Measurements from ENCODE around the gene RFLNA. TPM values are rescaled to one million over a fixed set of nuclear protein-coding genes. Genes with fewer than 3 reads are reported as not detected.

The RFLNA gene
- polyA plus RNA-seq, 2 donors, result 0.14 to 0.28 TPM

DNA sequence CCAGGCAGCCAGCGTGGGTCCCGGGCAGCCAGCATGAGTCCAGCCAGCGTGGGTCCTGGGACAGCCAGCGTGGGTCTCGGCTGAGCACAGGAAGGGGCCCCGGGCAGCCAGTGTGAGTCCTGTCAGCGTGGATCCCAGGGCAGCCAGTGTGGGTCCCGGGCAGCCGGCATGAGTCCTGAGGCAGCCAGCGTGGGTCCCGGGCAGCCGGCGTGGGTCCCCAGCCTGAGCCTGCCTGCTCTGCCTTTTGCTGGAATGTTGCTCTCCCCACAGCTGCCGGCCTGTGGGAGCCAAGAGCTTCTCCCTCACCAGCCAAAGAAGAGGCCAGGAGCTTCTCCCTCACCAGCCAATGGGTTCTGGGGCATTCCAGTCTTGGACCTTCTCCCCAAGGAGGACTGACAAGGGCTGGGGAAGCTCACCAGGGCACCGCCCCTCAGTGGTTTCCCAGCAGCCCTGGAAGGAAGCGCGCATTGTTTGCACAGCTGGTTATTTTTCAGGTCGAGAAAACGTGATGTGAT lies 15.0 kb upstream of the RFLNA start:
- Histone ChIP-seq H3K4me1 (ENCODE audit: control insufficient read depth in 2 of 2, insufficient read depth in 2 of 2, low read length in 1 of 2) (no peaks in the 10 kb centered on the region), H3K27me3 (ENCODE audit: control insufficient read depth in 1 of 2, insufficient read depth in 2 of 2, low read length in 2 of 2) (peaks cover 0 to 2% of the 10 kb centered on the region in 2 donors), H3K27ac (ENCODE audit: low read depth in 2 of 2, low read length in 1 of 2) (no peak overlapping the region), H3K4me3 (ENCODE audit: low read depth in 1 of 2, low read length in 2 of 2) (no peak overlapping the region), H3K36me3 (ENCODE audit: control insufficient read depth in 2 of 2, insufficient read depth in 2 of 2, low read length in 1 of 2) (no peaks in the 10 kb centered on the region), H3K9me3 (ENCODE audit: control insufficient read depth in 2 of 2, insufficient read depth in 1 of 2, low read depth in 1 of 2, low read length in 1 of 2) (peaks cover 3 to 8% of the 10 kb centered on the region in 2 donors)
- 23 to 37% methylated on average over 19 of the region's 19 CpGs for WGBS, 2 donors

DNA sequence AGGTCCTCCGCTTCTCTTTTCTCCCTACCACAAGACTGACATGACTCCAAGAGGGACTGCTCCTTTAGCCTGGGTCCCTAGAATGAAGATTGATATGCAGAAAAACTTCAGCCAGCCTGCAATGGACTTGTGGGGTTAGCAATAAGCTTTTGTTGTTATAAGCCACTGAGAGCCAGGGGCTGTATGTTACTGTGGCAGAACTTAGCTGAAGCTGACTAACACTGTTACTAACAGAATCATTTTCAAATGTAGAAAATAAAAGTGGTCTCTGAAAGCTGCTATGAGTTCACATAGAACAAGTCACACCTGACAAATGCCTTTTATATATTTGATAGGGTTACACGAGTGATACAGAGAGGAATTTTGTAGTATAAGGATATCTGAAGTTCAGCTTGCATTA lies 13.6 kb upstream of the RFLNA start:
- Histone ChIP-seq H3K4me3 (ENCODE audit: low read depth in 1 of 2, low read length in 2 of 2) (no peak overlapping the region), H3K27ac (ENCODE audit: low read depth in 2 of 2, low read length in 1 of 2) (no peak overlapping the region), H3K4me1 (ENCODE audit: control insufficient read depth in 2 of 2, insufficient read depth in 2 of 2, low read length in 1 of 2) (no peaks in the 10 kb centered on the region), H3K27me3 (ENCODE audit: control insufficient read depth in 1 of 2, insufficient read depth in 2 of 2, low read length in 2 of 2) (peaks cover 0 to 2% of the 10 kb centered on the region in 2 donors), H3K9me3 (ENCODE audit: control insufficient read depth in 2 of 2, insufficient read depth in 1 of 2, low read depth in 1 of 2, low read length in 1 of 2) (peaks cover 3 to 9% of the 10 kb centered on the region in 2 donors), H3K36me3 (ENCODE audit: control insufficient read depth in 2 of 2, insufficient read depth in 2 of 2, low read length in 1 of 2) (no peaks in the 10 kb centered on the region)
- WGBS, 2 donors, result 93 to 94% methylated on average over 2 of the region's 2 CpGs

DNA sequence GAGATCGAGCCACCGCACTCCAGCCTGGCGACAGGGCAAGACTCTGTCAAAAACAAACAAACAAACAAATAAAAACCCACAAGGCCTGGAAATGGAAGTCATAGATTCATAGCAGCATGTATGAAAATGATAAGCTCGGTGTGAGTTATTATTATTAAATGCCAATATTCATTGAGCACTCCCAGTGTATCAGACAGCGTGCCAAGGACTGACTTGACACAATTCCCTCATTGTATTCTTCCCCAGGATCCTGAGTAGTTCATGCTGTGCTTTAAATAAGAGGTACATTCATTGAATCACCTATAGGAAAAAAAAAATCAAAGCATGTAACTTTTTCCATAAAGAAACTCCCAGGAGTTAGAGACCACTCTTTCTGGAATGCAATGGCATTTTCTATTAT lies 12.6 kb upstream of the RFLNA start:
- Histone ChIP-seq H3K27me3 (ENCODE audit: control insufficient read depth in 1 of 2, insufficient read depth in 2 of 2, low read length in 2 of 2) (peaks cover 0 to 2% of the 10 kb centered on the region in 2 donors), H3K9me3 (ENCODE audit: control insufficient read depth in 2 of 2, insufficient read depth in 1 of 2, low read depth in 1 of 2, low read length in 1 of 2) (peaks cover 3 to 9% of the 10 kb centered on the region in 2 donors), H3K36me3 (ENCODE audit: control insufficient read depth in 2 of 2, insufficient read depth in 2 of 2, low read length in 1 of 2) (no peaks in the 10 kb centered on the region), H3K27ac (ENCODE audit: low read depth in 2 of 2, low read length in 1 of 2) (no peak overlapping the region), H3K4me1 (ENCODE audit: control insufficient read depth in 2 of 2, insufficient read depth in 2 of 2, low read length in 1 of 2) (no peaks in the 10 kb centered on the region), H3K4me3 (ENCODE audit: low read depth in 1 of 2, low read length in 2 of 2) (no peak overlapping the region)
- 92 to 94% methylated on average over 5 of the region's 5 CpGs for WGBS, 2 donors

DNA sequence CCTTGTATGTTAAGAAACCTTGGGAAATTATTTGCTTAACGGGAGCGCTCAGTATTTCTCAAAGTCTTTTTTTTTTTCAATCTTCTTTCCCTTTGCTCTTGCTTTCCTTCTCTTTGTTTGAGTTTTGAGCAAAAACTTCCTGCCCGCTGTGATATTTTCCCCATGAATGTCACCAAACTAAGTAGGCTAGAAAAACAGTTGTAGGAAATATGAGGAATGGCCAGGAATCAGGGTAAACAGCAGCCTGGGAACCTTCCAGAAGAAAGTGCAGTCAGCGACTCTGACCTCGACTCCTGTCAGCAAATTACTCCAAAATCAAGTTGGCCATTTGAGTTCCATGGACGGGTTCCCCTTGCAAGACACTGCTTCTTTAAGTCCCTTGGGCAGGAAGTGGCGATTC lies 11.6 kb upstream of the RFLNA start:
- H3K4me3 ChIP-seq (ENCODE audit: low read depth in 1 of 2, low read length in 2 of 2), result no peak overlapping the region
- WGBS, 2 donors, result 48 to 57% methylated on average over 7 of the region's 7 CpGs

DNA sequence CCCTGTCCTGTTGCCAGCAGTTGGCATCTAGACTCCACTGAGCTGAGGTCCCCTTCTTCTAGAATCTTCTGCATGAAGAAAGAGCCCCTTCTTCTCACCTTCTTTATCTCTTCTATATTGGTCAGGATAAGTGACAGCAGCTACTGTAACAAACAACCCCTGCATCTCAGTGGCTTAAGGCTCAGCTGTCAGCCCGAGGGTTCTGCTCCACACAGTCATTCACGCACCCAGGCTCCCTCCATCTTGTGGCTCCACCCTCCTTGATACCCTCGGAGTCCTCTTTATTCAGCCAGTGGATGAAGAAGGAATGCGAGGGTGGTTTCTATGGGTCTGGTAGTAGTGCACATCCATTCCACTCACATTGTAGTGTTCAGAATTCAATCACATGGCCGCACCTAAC lies 10.5 kb upstream of the RFLNA start:
- Histone ChIP-seq H3K9me3 (ENCODE audit: control insufficient read depth in 2 of 2, insufficient read depth in 1 of 2, low read depth in 1 of 2, low read length in 1 of 2) (peaks cover 3 to 9% of the 10 kb centered on the region in 2 donors), H3K4me3 (ENCODE audit: low read depth in 1 of 2, low read length in 2 of 2) (no peak overlapping the region), H3K4me1 (ENCODE audit: control insufficient read depth in 2 of 2, insufficient read depth in 2 of 2, low read length in 1 of 2) (peaks cover 0 to 3% of the 10 kb centered on the region in 2 donors), H3K27me3 (ENCODE audit: control insufficient read depth in 1 of 2, insufficient read depth in 2 of 2, low read length in 2 of 2) (peaks cover 0 to 1% of the 10 kb centered on the region in 2 donors), H3K27ac (ENCODE audit: low read depth in 2 of 2, low read length in 1 of 2) (no peak overlapping the region), H3K36me3 (ENCODE audit: control insufficient read depth in 2 of 2, insufficient read depth in 2 of 2, low read length in 1 of 2) (no peaks in the 10 kb centered on the region)
- WGBS, 2 donors, result 91 to 92% methylated on average over 5 of the region's 5 CpGs

More for the DNA sequence above, 11.6 kb upstream of the RFLNA start:
- H3K27ac ChIP-seq (ENCODE audit: low read depth in 2 of 2, low read length in 1 of 2), result no peak overlapping the region
- no peaks in the 10 kb centered on the region for H3K36me3 ChIP-seq (ENCODE audit: control insufficient read depth in 2 of 2, insufficient read depth in 2 of 2, low read length in 1 of 2)
- H3K27me3 ChIP-seq (ENCODE audit: control insufficient read depth in 1 of 2, insufficient read depth in 2 of 2, low read length in 2 of 2), result peaks cover 0 to 2% of the 10 kb centered on the region in 2 donors
- no peaks in the 10 kb centered on the region for H3K4me1 ChIP-seq (ENCODE audit: control insufficient read depth in 2 of 2, insufficient read depth in 2 of 2, low read length in 1 of 2)
- H3K9me3 ChIP-seq (ENCODE audit: control insufficient read depth in 2 of 2, insufficient read depth in 1 of 2, low read depth in 1 of 2, low read length in 1 of 2), result peaks cover 3 to 9% of the 10 kb centered on the region in 2 donors

DNA sequence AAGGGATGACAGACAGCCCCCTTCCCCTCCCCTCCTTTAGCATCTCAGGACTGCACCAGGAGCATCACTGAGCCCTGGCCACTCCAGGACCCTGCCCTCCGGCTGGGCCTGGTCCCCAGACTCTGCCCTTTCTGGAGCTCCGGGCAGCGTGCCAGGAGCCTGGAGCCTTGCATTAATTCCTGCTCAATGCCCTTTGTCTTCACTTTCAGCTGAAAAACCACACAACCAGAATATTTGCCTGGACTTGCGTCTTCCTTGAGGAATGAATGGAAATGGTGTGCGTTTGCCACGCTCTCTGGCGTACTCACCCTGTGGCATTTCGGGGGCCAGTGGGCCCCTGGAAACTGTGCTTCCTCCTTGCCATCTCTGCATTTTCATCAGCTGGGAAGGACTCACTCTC lies 8.5 kb upstream of the RFLNA start:
- Histone ChIP-seq H3K4me1 (ENCODE audit: control insufficient read depth in 2 of 2, insufficient read depth in 2 of 2, low read length in 1 of 2) (peaks cover 0 to 6% of the 10 kb centered on the region in 2 donors), H3K27me3 (ENCODE audit: control insufficient read depth in 1 of 2, insufficient read depth in 2 of 2, low read length in 2 of 2) (no peaks in the 10 kb centered on the region)
- 44 to 46% methylated on average over 8 of the region's 8 CpGs for WGBS, 2 donors

DNA sequence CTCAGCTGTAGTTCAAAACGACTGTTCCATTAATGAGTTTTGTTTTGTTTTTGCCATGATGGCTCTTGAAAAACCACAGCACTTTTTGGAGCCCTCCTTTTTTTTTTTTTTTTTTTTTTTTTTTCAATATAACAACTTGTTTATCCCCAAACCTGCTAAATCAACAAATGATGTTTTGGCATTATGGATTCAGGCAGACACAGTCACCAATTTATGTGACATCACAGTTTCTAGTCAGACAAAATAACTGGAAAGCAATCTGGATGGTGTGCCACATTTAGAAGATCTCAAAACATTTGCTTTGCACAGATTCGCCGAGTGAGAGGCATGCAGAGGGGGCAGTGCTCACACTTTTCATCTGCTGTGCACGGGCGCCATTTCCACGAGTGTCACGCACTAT lies 7.9 kb upstream of the RFLNA start:
- 68 to 70% methylated on average over 7 of the region's 7 CpGs for WGBS, 2 donors
- Histone ChIP-seq H3K4me3 (ENCODE audit: low read depth in 1 of 2, low read length in 2 of 2) (no peak overlapping the region), H3K27ac (ENCODE audit: low read depth in 2 of 2, low read length in 1 of 2) (no peak overlapping the region), H3K27me3 (ENCODE audit: control insufficient read depth in 1 of 2, insufficient read depth in 2 of 2, low read length in 2 of 2) (no peaks in the 10 kb centered on the region), H3K36me3 (ENCODE audit: control insufficient read depth in 2 of 2, insufficient read depth in 2 of 2, low read length in 1 of 2) (no peaks in the 10 kb centered on the region), H3K9me3 (ENCODE audit: control insufficient read depth in 2 of 2, insufficient read depth in 1 of 2, low read depth in 1 of 2, low read length in 1 of 2) (peaks cover 3 to 9% of the 10 kb centered on the region in 2 donors), H3K4me1 (ENCODE audit: control insufficient read depth in 2 of 2, insufficient read depth in 2 of 2, low read length in 1 of 2) (peaks cover 0 to 6% of the 10 kb centered on the region in 2 donors)

More for the DNA sequence above, 8.5 kb upstream of the RFLNA start:
- H3K9me3 ChIP-seq (ENCODE audit: control insufficient read depth in 2 of 2, insufficient read depth in 1 of 2, low read depth in 1 of 2, low read length in 1 of 2), result peaks cover 3 to 9% of the 10 kb centered on the region in 2 donors
- no peaks in the 10 kb centered on the region for H3K36me3 ChIP-seq (ENCODE audit: control insufficient read depth in 2 of 2, insufficient read depth in 2 of 2, low read length in 1 of 2)
- no peak overlapping the region for H3K4me3 ChIP-seq (ENCODE audit: low read depth in 1 of 2, low read length in 2 of 2)
- no peak overlapping the region for H3K27ac ChIP-seq (ENCODE audit: low read depth in 2 of 2, low read length in 1 of 2)

DNA sequence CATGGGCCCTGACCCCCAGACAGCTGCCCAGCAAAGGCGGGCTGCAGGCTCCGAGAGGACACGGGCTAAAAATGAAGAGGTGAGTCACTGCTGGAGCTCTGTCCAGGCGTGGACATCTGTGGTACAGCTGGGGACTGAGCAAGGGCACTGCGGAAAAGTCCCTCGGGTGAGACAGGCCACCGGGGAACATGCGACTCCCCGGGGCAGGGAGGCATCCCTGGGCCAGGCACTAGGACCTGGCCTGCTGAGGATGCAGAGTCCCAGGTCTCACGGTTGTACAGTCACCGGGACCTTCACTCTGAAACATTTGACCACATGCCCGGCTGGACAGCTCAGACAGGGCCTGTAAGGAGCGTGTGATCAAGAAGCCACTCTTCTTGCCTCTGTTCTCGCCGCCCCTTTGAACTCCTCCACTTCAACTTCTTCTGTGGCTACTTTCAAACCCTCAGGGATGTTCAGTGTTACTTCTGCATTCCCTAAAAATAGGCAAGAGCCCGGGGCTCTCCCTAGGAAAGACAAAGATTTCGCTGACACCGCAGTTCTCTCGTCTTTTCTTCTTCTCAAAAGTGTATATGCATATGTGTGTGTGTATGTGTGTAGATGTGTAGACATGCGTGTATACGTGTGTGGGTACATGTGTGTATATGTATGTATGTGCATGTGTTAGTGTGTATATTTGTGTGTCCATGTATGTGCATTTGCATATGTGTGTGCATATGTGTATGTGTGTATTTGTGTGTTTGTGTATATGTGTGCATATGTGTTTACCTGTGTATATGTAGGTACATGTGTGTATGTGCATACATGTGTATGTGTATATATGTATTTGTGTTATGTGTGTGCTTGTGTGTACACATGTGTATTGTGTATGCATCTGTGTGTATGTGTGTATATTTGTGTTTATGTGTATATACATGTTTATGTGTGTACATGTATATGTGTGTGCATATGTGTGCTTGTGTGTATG lies 5.0 kb upstream of the RFLNA start:
- no peak overlapping the region for H3K4me3 ChIP-seq (ENCODE audit: low read depth in 1 of 2, low read length in 2 of 2)
- WGBS, 2 donors, result 50 to 65% methylated on average over 21 of the region's 21 CpGs
- peaks cover 0 to 6% of the 10 kb centered on the region in 2 donors for H3K4me1 ChIP-seq (ENCODE audit: control insufficient read depth in 2 of 2, insufficient read depth in 2 of 2, low read length in 1 of 2)
- no peaks in the 10 kb centered on the region for H3K36me3 ChIP-seq (ENCODE audit: control insufficient read depth in 2 of 2, insufficient read depth in 2 of 2, low read length in 1 of 2)
- no peaks in the 10 kb centered on the region for H3K27me3 ChIP-seq (ENCODE audit: control insufficient read depth in 1 of 2, insufficient read depth in 2 of 2, low read length in 2 of 2)
- peak overlapping the region in 1 of 2 donors; percentile 15 for H3K27ac ChIP-seq (ENCODE audit: low read depth in 2 of 2, low read length in 1 of 2)
- peaks cover 0 to under 1% of the 10 kb centered on the region in 2 donors for H3K9me3 ChIP-seq (ENCODE audit: control insufficient read depth in 2 of 2, insufficient read depth in 1 of 2, low read depth in 1 of 2, low read length in 1 of 2)

DNA sequence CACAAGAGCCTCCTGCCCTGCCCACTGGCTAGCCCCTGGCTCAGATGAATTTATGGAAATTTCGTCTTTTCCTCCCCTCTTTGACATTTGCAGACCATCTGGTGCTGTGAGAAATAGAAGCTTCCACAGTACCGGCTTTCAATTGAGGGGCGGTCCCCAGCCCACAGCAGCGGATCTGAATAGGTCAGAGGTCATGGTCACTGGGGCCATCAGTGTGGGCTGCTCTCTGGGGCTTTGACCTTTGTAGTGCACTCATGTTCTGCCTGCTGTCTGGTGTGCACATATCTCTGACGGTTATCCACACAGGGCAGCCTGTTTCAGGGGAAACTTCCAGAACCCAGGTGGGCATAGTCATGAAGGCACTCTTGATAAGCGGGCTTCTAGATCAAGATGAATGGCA lies 2.5 kb upstream of the RFLNA start:
- H3K4me3 ChIP-seq (ENCODE audit: low read depth in 1 of 2, low read length in 2 of 2), result no peak overlapping the region
- H3K27ac ChIP-seq (ENCODE audit: low read depth in 2 of 2, low read length in 1 of 2), result no peak overlapping the region
- no peaks in the 10 kb centered on the region for H3K36me3 ChIP-seq (ENCODE audit: control insufficient read depth in 2 of 2, insufficient read depth in 2 of 2, low read length in 1 of 2)
- H3K27me3 ChIP-seq (ENCODE audit: control insufficient read depth in 1 of 2, insufficient read depth in 2 of 2, low read length in 2 of 2), result peaks cover 0 to 7% of the 10 kb centered on the region in 2 donors
- H3K4me1 ChIP-seq (ENCODE audit: control insufficient read depth in 2 of 2, insufficient read depth in 2 of 2, low read length in 1 of 2), result peaks cover 6 to 8% of the 10 kb centered on the region in 2 donors
- H3K9me3 ChIP-seq (ENCODE audit: control insufficient read depth in 2 of 2, insufficient read depth in 1 of 2, low read depth in 1 of 2, low read length in 1 of 2), result no peaks in the 10 kb centered on the region
- 84 to 85% methylated on average over 6 of the region's 6 CpGs for WGBS, 2 donors
